NCI-H510A (cell line): ENCODE results near the gene SND1.
A peak's percentile ranks its signal among the peaks of the same experiment; 100 is the strongest.

Experiments used
- DNase-seq: peaks from one replicate; lab custom pipeline; 2025; lab: John Stamatoyannopoulos, UW

The SND1 gene

GRCh38 chr7:127933146-127933545 lies 281.2 kb downstream of the SND1 start:
- no peak for DNase-seq

GRCh38 chr7:127934711-127935110 lies 282.7 kb downstream of the SND1 start:
- no peak for DNase-seq

- DNase-seq: no peak
Observed at GRCh38 chr7:127935847-127936376, 283.9 kb downstream of the SND1 start.

GRCh38 chr7:127937066-127937680 lies 285.2 kb downstream of the SND1 start:
- no peak for DNase-seq

- no peak for DNase-seq
Observed at GRCh38 chr7:127938588-127938987, 286.6 kb downstream of the SND1 start.

GRCh38 chr7:127940381-127941160 lies 288.6 kb downstream of the SND1 start:
- DNase-seq: no peak

- DNase-seq: no peak
Observed at GRCh38 chr7:127941476-127942210, 289.6 kb downstream of the SND1 start.

- DNase-seq: peak; percentile 20
Observed at GRCh38 chr7:127943541-127944521, 291.8 kb downstream of the SND1 start.

- DNase-seq: no peak
Observed at GRCh38 chr7:127946111-127946510, 294.1 kb downstream of the SND1 start.

GRCh38 chr7:127946847-127947246 lies 294.9 kb downstream of the SND1 start:
- DNase-seq: no peak

- no peak for DNase-seq
Observed at GRCh38 chr7:127948312-127948711, 296.3 kb downstream of the SND1 start.

GRCh38 chr7:127948930-127949329 lies 296.9 kb downstream of the SND1 start:
- DNase-seq: no peak

GRCh38 chr7:127949769-127950222 lies 297.8 kb downstream of the SND1 start:
- DNase-seq: no peak

- DNase-seq: no peak
Observed at GRCh38 chr7:127950233-127950935, 298.4 kb downstream of the SND1 start.

- DNase-seq: no peak
Observed at GRCh38 chr7:127953423-127954356, 301.7 kb downstream of the SND1 start.

GRCh38 chr7:127954357-127954748 lies 302.4 kb downstream of the SND1 start:
- no peak for DNase-seq

GRCh38 chr7:127955051-127955531 lies 303.1 kb downstream of the SND1 start:
- no peak for DNase-seq

- no peak for DNase-seq
Observed at GRCh38 chr7:127957886-127958285, 305.9 kb downstream of the SND1 start.

GRCh38 chr7:127959770-127960169 lies 307.8 kb downstream of the SND1 start:
- DNase-seq: no peak
